Caco-2 (cell line): ENCODE results near the gene HLCS. TPM values are rescaled to one million over a fixed set of nuclear protein-coding genes. Genes with fewer than 3 reads are reported as not detected.

Experiments used
- BruUV-seq: library from RNA; stranded (reverse); fragments of 400-500 nt; replicated peaks from 2 replicates; lab custom pipeline; 2021; lab: Mats Ljungman, UMichigan
- CTCF ChIA-PET: fragments of 300-600 bp; sonication (Branson Sonifier 250); formaldehyde crosslinking; loops from one replicate; lab custom pipeline; 2022; ENCODE audit warnings: antibody characterized with exemption; lab: Charles Lee
- POLR2A ChIA-PET: fragments of 300-600 bp; sonication (Branson Sonifier 250); formaldehyde crosslinking; loops from one replicate; lab custom pipeline; 2022; ENCODE audit warnings: antibody characterized with exemption; lab: Charles Lee
- DNase-seq, 2 experiments: peaks; one replicate each; pipeline versions ENCODE4 v3.0.0 to v3.0.0-alpha.2; 2020 to 2022
- H3K27me3 ChIP-seq: replicated peaks from 2 replicates; pipeline ENCODE4 v1.6.0; 2011; ENCODE audit warnings: low read length; ENCODE audit not compliant: control insufficient read depth, insufficient read depth
- H3K36me3 ChIP-seq: 2 replicates; pipeline ENCODE4 v1.5.1; 2011; ENCODE audit warnings: low read length; ENCODE audit not compliant: control insufficient read depth, insufficient read depth
- H3K4me1 ChIP-seq: fragments of 250-450 bp; sonication (Bioruptor Pico); 2 replicates; pipeline ENCODE4 v1.5.1; 2020; ENCODE audit warnings: mild to moderate bottlenecking
- H3K4me3 ChIP-seq: 2 replicates; pipeline ENCODE4 v1.5.1; 2011; ENCODE audit warnings: low read depth, mild to moderate bottlenecking, control low read depth, low read length
- H3K9me3 ChIP-seq: fragments of 250-450 bp; sonication (Bioruptor Pico); 2 replicates; pipeline ENCODE4 v1.5.1; 2020; ENCODE audit warnings: mild to moderate bottlenecking, moderate library complexity
- H3K27ac Mint-ChIP-seq: one replicate; pipeline ENCODE4 v1.8.0; 2022; ENCODE audit warnings: mixed read lengths; ENCODE audit not compliant: unreplicated experiment
- H3K27me3 Mint-ChIP-seq: one replicate; pipeline ENCODE4 v1.8.0; 2022; ENCODE audit warnings: mixed read lengths; ENCODE audit not compliant: insufficient read depth, unreplicated experiment
- H3K36me3 Mint-ChIP-seq: one replicate; pipeline ENCODE4 v1.8.0; 2022; ENCODE audit warnings: mild to moderate bottlenecking, mixed read lengths; ENCODE audit not compliant: insufficient read depth, unreplicated experiment
- H3K4me1 Mint-ChIP-seq: one replicate; pipeline ENCODE4 v1.8.0; 2022; ENCODE audit warnings: low read depth, mixed read lengths; ENCODE audit not compliant: unreplicated experiment
- H3K4me3 Mint-ChIP-seq: one replicate; pipeline ENCODE4 v1.8.0; 2022; ENCODE audit warnings: mild to moderate bottlenecking, moderate library complexity, mixed read lengths; ENCODE audit not compliant: unreplicated experiment
- H3K9me3 Mint-ChIP-seq: one replicate; pipeline ENCODE4 v1.8.0; 2022; ENCODE audit warnings: mixed read lengths; ENCODE audit not compliant: unreplicated experiment
- intact Hi-C: fragments of 100-400 bp; cut with micrococcal nuclease; formaldehyde crosslinking; loops from one replicate; pipeline ENCODE4 v1.10.0; 2022; ENCODE audit not compliant: unreplicated experiment
- total RNA-seq: library from RNA; stranded (reverse); gene quantifications from 2 replicates; pipeline ENCODE4 v1.2.3, GENCODE V29; 2022
- TF ChIP-seq, protein P1 (sequence below), 2 experiments: fragments of 200-600 bp in 1 of 2; IDR thresholded peaks; 1 replicate in 1 of 2; 2 replicates in 1 of 2; pipeline versions ENCODE4 v1.5.1 to v1.8.0; 2011 to 2022; ENCODE audit warnings: antibody characterized with exemption in 1 of 2, control low read depth in 1 of 2, inconsistent platforms in 1 of 2, low read depth in 1 of 2, low read length in 1 of 2, mild to moderate bottlenecking in 1 of 2, moderate library complexity in 1 of 2; ENCODE audit not compliant: insufficient read depth in 1 of 2, severe bottlenecking in 1 of 2, unreplicated experiment in 1 of 2

Gene HLCS
- total RNA-seq, 1 experiment from 2014 or later = 26.2 TPM

DNA sequence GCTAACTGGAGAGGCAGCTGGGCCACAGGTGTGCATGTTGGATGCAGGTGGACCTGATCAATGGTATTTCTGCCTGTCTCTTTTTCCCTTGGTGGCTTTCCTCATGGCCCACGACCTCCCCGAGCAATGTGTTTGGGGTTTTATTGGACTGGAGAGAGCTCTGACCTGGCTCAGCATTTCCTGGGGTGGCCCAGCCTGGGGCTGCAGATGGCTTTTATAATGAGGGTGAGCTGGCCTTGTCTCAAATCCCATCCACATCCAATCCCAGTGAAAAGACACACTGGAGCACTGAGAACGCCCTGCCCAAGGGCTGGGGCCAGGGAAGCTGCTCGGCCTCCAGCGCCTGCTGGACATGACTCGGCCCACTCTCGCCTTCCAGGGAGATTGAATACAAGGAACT is 223.5 kb downstream of the HLCS start:
- POLR2A ChIA-PET = no interaction called here
- Histone ChIP-seq H3K9me3 (no peaks in the 10 kb centered on the region), H3K4me1 (peaks cover 6% of the 10 kb centered on the region), H3K36me3 (no peaks in the 10 kb centered on the region; the same call in 1 of the 2 replicates), H3K4me3 (no peak overlapping the region), H3K27me3 (no peaks in the 10 kb centered on the region)
- no peaks in the 10 kb centered on the region for H3K4me1 Mint-ChIP-seq
- TF ChIP-seq, protein P1, sequence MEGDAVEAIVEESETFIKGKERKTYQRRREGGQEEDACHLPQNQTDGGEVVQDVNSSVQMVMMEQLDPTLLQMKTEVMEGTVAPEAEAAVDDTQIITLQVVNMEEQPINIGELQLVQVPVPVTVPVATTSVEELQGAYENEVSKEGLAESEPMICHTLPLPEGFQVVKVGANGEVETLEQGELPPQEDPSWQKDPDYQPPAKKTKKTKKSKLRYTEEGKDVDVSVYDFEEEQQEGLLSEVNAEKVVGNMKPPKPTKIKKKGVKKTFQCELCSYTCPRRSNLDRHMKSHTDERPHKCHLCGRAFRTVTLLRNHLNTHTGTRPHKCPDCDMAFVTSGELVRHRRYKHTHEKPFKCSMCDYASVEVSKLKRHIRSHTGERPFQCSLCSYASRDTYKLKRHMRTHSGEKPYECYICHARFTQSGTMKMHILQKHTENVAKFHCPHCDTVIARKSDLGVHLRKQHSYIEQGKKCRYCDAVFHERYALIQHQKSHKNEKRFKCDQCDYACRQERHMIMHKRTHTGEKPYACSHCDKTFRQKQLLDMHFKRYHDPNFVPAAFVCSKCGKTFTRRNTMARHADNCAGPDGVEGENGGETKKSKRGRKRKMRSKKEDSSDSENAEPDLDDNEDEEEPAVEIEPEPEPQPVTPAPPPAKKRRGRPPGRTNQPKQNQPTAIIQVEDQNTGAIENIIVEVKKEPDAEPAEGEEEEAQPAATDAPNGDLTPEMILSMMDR (IDR thresholded peaks at IDR 0.05; ENCODE audit: insufficient read depth in 1 of 2, low read depth in 1 of 2, low read length in 1 of 2, severe bottlenecking in 1 of 2, unreplicated experiment in 1 of 2) = no peak
- no TSS peak for BruUV-seq
- no peaks in the 10 kb centered on the region for H3K9me3 Mint-ChIP-seq
- H3K27ac Mint-ChIP-seq = no peak overlapping the region
- H3K4me3 Mint-ChIP-seq = no peak overlapping the region
- H3K27me3 Mint-ChIP-seq = no peaks in the 10 kb centered on the region
- no peak for DNase-seq
- intact Hi-C loops = no loop called here
- peaks cover 12% of the 10 kb centered on the region for H3K36me3 Mint-ChIP-seq
- CTCF ChIA-PET = no interaction called here

DNA sequence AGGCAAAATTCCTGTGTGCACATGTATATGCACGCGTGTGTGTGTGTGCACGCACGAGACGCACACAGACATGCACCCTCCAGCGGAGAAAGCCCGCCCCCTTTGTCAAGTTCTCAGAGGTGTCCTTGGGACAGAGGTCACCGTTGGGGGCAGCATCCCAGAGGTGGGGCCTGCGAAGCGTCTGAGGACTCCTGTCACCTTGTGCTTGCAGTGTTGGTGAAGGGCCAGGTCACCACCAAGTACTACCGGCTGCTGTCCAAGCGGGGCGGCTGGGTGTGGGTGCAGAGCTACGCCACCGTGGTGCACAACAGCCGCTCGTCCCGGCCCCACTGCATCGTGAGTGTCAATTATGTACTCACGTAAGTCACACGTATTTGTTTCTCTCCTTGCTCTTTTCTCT is 225.0 kb downstream of the HLCS start:
- Histone ChIP-seq H3K4me1 (no peaks in the 10 kb centered on the region; the same call in 1 of the 2 replicates), H3K36me3 (no peaks in the 10 kb centered on the region; the same call in 1 of the 2 replicates), H3K27me3 (no peaks in the 10 kb centered on the region), H3K4me3 (no peak overlapping the region), H3K9me3 (no peaks in the 10 kb centered on the region)
- no TSS peak for BruUV-seq
- Mint-ChIP-seq H3K4me1 (no peaks in the 10 kb centered on the region), H3K36me3 (peaks cover 6% of the 10 kb centered on the region), H3K4me3 (no peak overlapping the region), H3K9me3 (no peaks in the 10 kb centered on the region), H3K27ac (no peak overlapping the region), H3K27me3 (no peaks in the 10 kb centered on the region)
- no peak for DNase-seq
- ChIA-PET CTCF (interaction anchor here (0.6 kb wide), 1 partner anchor 339 kb away, joined by 3 read pairs; no protein-coding TSS in a partner anchor), POLR2A (no interaction called here)
- TF ChIP-seq, protein P1 (IDR thresholded peaks at IDR 0.05; ENCODE audit: insufficient read depth in 1 of 2, low read depth in 1 of 2, low read length in 1 of 2, severe bottlenecking in 1 of 2, unreplicated experiment in 1 of 2) = no peak
- intact Hi-C loops = no loop called here

DNA sequence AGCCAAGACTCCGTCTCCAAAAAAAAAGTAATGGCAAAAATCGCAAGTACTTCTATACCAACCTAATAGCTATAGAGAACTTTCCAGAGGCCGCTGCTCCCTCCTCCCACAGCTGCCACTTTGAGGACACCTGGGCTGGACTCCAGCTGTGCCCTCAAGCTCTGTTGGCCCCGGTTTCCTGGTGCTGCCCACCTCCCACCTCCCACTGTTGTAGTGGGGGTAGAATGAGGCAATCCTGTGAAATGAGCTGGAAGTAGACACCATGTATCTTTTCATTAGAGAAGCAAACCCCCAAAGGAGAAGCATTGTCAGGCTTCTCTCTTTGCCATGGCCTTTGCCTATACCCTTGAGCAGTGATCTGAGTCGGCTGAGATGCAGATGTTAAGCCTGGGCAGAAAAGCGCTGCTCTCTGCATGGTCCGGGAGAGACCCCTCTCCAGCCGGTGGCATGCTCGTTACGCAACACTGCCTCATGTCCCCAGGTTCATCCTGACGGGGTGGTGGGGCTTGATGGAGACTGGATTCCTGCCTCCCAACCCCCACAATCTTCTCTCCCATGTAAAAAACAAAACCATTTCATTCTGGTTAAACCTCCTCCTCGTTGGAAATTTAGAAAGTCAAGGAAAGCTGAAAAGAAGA is 227.9 kb downstream of the HLCS start:
- peaks cover 5% of the 10 kb centered on the region for H3K36me3 Mint-ChIP-seq
- H3K4me3 Mint-ChIP-seq = no peak overlapping the region
- no peaks in the 10 kb centered on the region for H3K9me3 ChIP-seq
- no peak overlapping the region for H3K4me3 ChIP-seq
- ChIA-PET POLR2A (no interaction called here), CTCF (interaction anchor here (1.0 to 1.1 kb wide), 2 partner anchors 8 to 108 kb away, joined by 3 read pairs; no protein-coding TSS in a partner anchor)
- intact Hi-C loops = no loop called here
- H3K27me3 Mint-ChIP-seq = no peaks in the 10 kb centered on the region
- no peaks in the 10 kb centered on the region for H3K4me1 ChIP-seq
- TF ChIP-seq, protein P1 (IDR thresholded peaks at IDR 0.05; ENCODE audit: insufficient read depth in 1 of 2, low read depth in 1 of 2, low read length in 1 of 2, severe bottlenecking in 1 of 2, unreplicated experiment in 1 of 2) = no peak
- no peak overlapping the region for H3K27ac Mint-ChIP-seq
- no peaks in the 10 kb centered on the region for H3K9me3 Mint-ChIP-seq
- no peaks in the 10 kb centered on the region; the same call in 1 of the 2 replicates for H3K36me3 ChIP-seq
- DNase-seq = no peak
- no peaks in the 10 kb centered on the region for H3K27me3 ChIP-seq
- BruUV-seq = no TSS peak
- H3K4me1 Mint-ChIP-seq = no peaks in the 10 kb centered on the region
